Measurements from ENCODE around the gene HDLBP. TPM values are rescaled to one million over a fixed set of nuclear protein-coding genes. Genes with fewer than 3 reads are reported as not detected.

The HDLBP gene
- total RNA-seq, 1 donor from 2014 or later: 373 TPM

DNA sequence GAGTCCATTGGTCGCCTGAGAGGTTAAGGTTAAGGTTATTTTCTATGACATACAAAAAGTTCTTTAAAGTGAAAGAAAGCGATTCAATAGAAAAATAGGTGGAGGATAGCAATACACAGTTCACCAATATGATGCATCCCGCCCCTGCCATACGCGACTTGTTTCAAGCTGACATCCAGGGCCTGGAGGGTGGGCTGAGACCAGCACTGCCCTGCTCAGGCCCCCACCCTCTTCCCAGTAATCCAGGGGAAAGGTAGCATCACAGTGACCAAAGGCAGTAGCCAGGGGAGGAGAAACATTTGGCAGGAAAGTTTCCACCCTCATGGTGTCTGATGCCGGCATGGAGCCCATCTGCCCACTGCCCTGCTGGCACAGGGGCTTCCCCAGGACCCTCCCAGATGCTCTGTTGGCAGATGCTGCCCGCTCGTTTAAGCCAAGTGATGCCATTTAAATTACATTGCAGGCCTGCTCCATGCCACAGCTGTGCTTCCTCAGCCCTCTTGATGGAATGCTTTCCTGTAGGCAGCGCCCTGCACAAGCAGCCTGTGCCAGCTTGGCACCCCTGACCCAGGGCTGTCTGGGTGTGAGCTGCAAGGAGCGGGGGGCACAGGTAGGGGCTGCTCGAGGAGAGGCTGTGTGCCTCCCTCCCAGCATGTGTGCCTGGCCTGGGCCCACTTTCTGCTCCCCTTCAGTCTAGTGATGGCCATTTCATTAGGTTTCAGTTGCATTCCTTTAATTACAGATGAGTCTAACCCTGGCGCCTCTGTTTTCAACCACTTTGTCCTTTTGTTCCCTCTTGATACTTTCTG is 137.7 kb downstream of the HDLBP start:
- ATAC-seq (ENCODE audit: poor library complexity): no peak
- peak; percentile 15 for DNase-seq
- intact Hi-C loops (cut with DNase I): no loop called here

Other genes with a start within 250 kb of the HDLBP start
- gene MTERF4, start 213.4 kb downstream of the HDLBP start, total RNA-seq: 23.8 TPM
- 3.2 TPM for gene PASK, start 166.2 kb downstream of the HDLBP start, total RNA-seq
- 66.0 TPM for gene PPP1R7, start 165.2 kb downstream of the HDLBP start, total RNA-seq
- 0.35 TPM for gene ANO7, start 127.0 kb downstream of the HDLBP start, total RNA-seq
- gene SEPTIN2, start 253 bp upstream of the HDLBP start, total RNA-seq: 139 TPM
- gene FARP2, start 40.6 kb upstream of the HDLBP start, total RNA-seq: 14.0 TPM
- gene STK25, start 192.9 kb upstream of the HDLBP start, total RNA-seq: 85.9 TPM
- 3.8 TPM for gene BOK, start 243.1 kb upstream of the HDLBP start, total RNA-seq